CD4-positive, alpha-beta T cell treated with Interleukin-17A for 1 hour (primary cell): Measurements from ENCODE around the gene LRRC36.
A peak's percentile ranks its signal among the peaks of the same experiment; 100 is the strongest.

ENCODE experiments used
- DNase-seq: peaks from one replicate; pipeline ENCODE4 v3.0.0-alpha.2; 2020

LRRC36 gene

DNA sequence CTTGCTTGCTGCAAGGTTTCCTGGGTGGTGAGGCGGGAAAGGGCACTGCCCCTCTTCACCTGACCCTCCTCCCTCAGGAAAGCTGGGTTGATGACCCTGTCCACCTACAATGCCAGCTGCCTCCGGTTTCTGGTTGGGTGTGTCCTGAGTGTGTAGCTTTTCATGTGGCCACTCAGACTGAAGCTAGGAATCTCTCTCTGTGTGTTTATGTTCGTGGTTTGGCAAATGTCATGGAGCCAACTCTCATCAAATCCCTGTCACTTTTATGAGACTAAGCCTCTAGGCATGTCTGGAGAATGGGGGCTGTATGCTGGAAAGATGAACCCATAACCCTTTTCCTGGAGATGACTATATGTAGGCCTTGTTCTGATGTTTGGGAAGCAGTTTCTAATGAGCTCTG, 30.2 kb upstream of the LRRC36 start:
- no peak for DNase-seq

DNA sequence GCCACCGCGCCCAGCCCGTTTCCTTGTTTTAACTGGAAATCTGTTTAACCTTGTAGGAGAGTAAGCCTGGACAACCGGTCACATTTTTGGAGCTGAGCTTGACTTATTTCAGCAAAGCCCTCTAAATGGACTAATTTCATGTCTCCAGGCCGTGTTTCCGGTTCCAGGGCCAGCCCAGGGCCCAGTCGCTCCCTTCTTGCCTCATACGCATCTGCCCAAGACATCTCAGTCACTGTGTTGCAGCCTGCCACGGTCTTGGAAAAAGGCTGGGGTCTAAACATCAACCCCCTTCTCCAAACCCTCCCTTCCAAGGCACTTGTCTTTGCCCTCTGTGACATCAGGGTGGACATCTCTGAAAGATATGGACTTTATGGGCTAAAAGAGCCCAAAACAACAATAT, 28.3 kb upstream of the LRRC36 start:
- no peak for DNase-seq

DNA sequence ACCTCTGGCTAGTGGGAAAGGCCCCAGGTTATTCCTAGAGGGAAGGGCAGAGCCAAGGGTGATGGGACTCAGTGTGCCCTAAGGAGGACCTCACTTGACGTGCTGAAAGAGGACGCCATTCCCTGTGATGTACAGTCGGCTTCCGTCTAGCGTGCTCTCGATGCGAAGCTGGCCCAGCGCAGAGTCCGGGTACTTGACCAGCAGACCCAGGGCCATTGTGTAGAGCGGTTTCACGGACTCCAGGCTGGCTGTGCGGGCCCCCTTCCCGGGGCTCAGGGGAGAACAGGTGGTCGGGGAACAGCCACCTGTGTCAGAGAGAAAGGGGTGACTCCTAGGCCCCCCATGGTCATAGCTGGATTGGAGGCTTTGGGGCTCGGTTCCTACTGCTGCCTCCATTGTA, 27.3 kb upstream of the LRRC36 start:
- no peak for DNase-seq

DNA sequence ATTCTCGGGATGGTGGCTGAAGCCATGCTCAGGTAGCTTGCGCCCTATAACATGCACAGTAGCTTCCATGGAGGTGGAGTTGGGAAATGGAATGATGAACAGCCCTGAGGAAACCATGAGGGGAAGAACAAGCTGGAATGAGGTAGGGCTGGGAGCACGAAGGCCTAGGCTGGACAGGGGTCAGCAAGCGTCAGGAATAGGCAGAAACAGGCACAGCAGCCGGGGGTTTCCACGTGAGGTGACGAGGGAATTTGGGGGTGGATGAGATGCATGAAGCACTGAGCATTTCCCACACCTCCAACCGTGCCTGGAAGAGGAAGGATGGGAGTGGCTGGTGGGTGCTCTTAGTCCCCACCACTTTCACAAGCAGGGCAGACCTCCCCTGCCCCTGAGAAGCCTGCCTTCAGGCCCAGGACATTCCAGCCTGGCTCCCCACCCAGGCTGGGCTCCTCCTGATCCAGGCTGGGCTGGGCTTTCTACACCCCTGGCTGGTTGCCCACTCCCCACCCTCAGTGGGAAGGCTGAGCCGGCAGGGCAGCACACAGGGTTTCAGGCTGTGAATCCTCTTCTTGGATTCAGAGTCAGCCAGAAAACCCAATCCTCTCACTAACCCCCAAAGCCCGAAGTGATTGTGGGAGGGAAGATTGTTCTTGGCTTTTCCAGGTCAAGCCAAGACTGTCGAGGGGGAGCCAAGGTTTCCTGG, 25.4 kb upstream of the LRRC36 start:
- DNase-seq = no peak

DNA sequence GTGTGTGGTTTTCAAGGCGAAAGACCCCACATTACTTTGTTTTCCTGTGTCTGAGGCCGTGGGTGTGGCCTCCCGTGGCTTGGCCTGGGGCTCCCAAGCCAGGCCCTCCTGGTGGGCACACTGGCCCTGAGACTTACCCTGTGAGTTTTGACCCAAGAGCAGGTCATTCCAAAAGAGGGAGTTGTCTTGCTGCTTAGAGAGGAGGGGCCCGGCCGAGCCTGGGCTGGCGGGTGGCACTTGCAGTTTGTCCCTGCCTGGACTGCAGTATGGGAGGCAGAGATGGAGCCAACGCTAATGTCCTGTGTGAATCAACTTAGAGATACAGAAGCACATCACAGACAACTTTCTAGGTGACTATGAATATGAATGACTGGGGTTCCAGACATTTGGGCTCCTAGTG, 24.5 kb upstream of the LRRC36 start:
- DNase-seq = no peak

DNA sequence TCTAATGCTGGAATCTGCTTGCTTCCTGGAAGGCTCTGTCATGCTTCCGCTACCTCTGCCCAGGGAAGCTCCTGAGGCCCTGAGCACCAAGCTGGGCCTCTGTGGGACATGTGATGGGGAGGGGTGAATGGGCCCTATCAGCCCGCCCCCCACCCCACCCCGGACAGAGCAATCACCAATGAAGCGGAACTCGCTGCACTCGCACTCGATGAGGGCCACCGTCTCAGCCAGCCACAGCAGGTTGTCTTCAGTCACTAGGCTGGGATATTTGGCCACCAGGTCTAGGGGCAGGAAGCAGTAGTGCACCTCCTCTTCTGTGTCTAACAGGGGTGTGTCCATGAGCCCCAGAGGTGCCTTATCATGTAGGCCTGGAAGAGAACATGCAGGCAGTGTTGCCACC, 23.6 kb upstream of the LRRC36 start:
- no peak for DNase-seq

DNA sequence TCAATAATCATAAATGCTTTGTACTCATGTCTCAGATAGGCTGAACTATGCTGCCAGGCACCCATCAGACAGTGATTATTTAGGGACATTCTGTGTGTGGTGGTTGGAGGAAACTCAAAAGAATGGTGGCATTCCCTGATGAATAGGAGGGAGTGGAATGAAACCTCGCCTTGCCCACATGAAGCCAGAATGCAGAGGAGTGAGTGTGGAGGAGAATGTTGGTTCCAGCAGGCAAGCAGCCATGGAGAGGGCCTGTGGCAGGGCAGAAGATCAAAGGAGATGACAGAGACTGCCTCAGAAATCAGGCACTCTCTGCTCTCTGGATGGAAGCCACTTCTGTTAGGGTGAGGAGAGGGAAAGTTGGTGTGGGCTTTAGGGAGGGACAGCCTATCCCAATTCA, 22.6 kb upstream of the LRRC36 start:
- DNase-seq = no peak

DNA sequence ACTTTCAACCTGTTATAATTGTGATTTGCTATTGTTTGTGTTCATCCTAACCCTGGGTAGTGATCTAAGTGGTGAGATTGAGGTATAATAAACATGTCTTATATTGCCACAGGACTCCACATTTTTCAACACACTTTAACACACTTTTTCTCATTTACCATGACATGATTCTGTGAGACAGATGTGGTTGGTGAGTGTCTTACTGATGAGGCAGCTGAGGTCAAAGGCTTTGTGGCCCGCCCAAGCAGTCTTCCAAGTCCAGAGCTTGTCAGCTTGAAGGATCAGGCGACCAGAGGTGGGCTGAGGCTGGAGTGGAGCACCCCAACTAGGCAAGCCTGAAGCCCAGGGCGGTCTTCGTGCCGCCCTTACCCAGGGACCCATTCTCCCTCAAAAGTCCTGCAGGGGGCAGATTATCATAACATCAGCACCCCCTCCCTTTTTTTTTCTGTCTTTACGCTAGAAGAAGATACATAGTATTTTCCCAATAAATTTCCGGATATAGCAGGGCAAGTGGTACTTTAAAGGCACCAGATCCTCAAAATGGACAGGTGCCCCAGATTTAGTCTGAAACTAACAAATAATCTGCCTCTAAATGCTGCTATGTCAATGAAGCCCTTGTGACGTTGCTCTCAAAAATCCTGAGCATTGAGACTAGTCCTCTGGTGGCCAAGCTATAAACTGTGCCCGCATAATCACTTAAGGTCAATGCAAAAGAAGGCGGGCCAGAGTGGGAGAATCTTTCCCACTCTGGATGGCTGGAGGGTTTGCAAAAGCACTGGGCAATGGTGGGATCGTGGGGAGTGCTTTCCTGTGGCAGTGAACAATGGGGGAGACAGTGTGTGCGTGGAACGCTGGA, 21.2 kb upstream of the LRRC36 start:
- DNase-seq = no peak

DNA sequence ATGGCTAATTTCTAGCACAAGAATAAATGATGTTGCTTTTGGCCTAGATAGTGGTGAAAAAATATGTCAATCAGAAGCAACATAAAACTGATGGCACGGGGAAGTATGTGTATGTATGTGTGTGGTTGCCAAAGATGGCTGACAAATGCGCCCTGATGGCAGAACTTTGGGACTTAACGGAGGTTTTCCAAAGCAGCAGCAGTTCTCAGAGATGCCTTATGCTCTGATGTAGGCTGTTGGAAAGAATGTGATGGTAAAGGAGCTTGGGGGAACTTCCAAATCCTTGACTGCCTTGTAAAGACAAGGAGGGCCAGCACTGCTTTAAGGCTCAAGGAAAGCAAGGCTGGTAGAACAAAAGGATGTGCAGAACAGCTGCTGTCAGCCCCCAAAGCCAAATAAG, 16.1 kb upstream of the LRRC36 start:
- DNase-seq = no peak

DNA sequence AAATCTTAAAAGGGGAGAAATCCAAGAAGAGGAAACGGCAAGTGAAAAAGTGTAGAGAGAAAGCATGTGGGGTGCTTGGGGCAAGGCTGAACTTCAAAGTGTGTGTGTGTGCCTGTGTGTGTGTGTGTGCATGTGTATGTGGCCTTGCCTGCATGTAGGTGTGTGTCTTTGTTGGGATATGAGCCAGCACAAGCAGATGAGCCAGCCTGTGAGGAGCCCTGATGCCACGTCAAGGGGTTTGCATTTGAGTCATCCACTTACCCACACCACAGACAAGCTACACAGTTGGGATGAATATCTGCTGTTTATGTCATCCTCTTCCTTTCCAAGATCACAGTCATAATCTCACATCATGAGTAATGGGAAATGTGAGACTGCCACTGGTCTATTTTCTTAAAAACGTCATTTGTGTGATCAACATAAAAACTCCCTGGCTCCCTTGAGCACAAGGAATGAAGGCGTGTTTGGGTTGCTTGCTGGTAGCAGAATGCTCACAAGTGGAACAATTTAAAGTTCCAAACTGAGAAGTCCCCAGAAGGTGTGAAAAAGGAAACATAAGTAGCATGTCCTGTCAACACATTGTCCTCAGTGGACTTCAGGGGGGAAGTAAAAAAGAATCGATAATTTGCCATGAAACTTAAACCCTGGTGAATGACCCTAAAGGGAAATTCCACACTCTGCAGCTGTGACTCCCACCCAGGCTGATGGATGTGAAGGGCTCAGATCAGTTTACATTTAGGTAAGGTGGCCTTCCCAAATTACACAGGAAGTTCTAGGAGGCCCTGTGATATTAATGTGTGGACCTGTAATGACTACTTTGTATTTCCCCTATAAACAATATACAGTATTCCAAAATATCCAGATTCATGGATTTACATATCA, 14.8 kb upstream of the LRRC36 start:
- DNase-seq = no peak

DNA sequence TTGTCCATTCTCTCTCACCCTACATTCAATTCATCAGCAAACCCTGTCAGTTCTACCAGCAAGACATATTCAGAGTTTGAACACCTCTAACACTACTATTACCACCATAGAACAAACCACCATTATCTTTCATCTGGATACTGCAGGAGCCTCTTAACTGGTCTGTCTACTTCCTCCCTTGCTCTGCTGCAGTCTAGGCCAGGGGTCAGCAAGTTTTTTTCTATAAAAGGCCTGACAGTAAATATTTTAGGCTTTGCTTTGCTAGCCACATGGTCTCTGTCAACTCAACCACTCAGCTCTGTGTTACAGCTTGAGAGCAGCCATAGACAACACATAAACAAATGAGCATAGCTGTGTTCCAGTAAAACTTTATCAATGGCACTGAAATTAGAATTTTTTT, 13.9 kb upstream of the LRRC36 start:
- no peak for DNase-seq

DNA sequence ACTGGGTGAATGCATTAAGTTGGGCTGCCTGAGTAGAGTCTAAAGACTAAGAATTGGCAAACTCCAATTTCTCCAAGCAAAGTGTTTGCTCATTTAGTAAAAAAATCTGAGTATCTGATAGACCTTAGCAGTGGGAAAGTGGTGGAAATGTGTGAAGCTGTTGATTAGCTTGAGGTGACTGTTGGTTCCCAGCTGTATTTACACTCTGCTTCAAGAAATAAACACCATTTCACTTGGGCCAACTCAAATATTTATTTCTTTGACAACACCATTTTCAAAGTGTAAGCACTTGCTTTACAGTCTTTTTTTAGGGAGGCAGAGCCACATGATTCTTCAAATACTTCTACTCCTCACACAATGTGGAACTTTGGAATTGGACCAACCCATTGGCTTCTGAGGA, 8.8 kb upstream of the LRRC36 start:
- no peak for DNase-seq

DNA sequence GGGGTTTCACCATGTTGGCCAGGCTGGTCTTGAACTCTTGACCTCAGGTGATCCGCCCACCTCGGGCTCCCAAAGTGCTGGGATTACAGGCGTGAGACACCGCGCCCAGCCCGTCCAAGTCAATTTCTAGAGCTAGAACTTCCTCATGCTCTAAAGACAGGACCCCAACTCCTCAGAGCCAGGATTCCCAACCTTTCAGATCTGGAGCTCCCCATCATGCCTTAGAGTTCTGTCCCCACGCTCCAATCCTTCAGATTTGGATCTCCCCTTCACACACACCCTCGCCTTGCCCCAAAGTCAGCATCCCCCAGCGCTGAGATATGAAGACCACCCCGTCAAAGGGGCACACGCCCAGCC, 522 bp upstream of the LRRC36 start:
- no peak for DNase-seq

DNA sequence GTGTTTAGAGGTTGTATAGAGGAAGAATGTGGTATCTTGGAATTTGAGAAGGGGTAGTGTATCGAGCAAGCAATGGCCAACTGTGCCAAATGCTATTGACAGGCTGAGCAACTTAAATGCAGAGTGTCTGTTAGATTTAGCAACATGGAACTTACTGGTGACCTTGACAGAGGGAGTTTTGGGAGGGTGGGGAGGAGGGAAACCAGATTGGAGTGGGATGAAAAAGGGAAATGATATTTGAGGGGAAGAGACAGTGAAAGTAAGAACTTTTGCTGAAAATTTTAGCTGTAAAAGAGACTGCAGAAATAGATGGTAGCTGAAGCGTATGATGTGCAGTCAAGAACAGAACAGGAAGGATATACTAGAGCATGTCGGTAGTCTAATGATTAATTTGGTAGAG, 1.1 kb downstream of the LRRC36 start:
- no peak for DNase-seq

DNA sequence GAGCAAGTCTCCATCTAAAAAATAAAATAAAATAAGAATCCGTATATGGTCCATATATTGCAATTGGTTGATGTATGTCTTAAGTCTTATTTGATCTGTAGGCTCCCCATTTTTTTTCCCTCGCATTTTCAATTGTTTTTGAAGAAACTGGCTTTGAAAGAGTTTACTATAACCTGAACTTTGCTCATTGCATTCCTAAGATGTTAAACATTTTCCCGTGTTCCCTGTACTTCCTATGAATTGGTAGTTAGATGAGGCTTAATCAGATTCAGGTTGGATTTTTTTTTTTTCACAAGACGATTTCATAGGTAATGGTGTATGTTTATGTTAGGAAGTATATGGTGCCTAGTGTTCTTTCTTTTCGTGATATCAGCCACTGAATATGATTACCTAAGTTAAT, 3.3 kb downstream of the LRRC36 start:
- DNase-seq = no peak

DNA sequence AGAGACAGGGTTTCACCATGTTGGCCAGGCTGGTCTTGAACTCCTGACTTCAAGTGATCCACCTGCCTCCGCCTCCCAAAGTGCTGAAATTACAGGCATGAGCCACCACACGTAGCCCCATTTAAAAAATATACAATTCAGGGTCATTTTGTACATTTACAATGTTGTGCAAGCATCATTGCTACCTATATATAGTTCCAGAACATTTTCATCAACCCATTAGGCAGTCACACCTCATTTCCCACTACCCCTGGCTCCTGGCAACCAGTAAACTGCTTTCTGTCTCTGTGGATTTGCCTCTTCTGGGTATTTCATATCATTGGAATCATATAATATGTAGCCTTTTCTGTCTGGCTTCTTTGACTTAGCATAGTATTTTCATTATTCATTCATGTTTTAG, 6.7 kb downstream of the LRRC36 start:
- no peak for DNase-seq

DNA sequence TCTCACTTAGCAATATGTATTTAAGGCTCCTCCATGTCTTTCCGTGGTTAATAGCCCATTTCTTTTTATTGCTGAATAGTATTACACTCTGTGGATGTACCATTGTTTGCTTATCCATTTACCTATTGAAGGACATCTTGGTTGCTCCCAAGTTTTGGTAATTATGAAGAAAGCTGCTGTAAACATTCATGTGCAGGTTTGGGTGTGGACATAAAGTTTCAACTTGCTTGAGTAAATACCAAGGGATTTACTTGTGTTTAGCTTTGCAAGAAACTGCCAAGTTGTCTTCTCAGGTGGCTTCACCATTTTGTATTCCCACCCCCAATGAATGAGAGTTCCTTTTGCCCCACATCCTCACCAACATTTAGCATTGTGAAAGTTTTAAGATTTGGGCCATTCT, 9.5 kb downstream of the LRRC36 start:
- DNase-seq = no peak

DNA sequence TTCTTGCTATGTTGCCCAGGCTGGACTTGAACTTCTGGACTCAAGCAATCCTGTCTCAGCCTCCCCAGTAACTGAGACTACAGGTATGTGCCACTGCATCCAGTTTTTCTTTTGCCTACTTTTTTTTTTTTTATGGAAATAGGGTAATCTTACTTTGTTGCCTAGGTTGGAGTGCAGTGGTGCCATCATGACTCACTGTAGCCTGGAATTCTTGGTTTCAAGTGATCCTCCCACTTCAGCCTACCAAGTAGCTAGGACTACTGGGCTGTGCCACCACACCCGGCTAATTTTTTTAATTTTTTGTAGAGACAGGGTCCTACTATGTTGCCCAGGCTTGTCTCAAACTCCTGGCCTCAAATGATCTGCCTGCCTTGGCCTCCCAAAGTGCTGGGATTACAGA, 10.0 kb downstream of the LRRC36 start:
- DNase-seq = no peak

DNA sequence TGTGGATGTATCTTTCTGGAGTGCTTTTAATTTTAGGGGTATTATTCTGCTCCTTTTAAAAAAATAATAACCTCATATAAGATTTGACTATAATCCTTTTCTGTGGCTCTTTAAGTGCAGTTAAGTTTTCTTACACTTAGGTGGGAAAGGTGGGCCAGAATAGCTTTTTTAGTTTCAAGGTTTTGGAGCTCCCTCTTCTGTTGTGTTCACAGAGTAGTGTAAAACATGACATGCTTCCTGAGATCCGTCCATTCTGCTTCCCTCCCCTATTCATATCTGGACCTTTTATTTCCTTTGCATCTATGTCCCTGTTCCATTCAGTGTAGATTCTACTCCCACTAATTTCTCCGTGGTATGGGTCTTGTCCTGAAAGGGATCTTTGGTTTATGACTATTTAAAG, 12.8 kb downstream of the LRRC36 start:
- peak; percentile 19 for DNase-seq

DNA sequence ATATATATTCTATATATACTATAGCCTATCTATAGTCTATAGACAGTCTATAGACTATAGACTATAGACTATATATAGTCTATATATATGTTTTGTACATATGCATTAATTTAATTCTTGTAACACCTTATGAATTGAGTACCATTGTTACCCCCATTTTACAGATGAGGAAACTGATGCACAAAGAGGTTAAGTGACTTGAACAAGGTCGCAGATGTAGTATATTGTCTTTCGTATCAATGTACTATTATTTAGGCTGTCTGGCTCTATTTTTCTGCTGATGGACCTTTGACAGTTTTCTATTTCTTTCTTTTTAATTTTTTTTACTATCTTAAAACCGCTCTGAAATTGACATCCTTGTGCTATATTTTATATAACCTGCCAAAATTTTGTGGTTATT, 14.6 kb downstream of the LRRC36 start:
- DNase-seq = no peak

DNA sequence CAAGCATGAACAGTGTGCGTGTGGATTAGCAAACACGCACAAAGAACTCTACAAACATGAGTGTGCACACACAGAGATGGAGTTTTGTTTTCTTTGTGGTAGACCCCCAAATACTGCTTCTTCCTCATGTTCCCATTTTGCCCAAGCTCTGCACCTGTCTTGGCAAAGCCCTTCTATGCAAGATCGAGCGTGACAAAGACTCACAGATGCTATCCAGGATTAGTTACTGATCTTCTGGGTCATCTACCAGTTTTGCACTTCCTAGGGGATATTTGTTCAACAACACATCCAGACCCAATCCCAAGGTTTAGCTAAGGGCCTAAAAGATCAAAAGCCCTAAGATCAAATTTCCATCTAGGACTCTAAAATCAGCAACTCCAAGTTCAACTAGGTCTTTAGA, 16.0 kb downstream of the LRRC36 start:
- DNase-seq = no peak

DNA sequence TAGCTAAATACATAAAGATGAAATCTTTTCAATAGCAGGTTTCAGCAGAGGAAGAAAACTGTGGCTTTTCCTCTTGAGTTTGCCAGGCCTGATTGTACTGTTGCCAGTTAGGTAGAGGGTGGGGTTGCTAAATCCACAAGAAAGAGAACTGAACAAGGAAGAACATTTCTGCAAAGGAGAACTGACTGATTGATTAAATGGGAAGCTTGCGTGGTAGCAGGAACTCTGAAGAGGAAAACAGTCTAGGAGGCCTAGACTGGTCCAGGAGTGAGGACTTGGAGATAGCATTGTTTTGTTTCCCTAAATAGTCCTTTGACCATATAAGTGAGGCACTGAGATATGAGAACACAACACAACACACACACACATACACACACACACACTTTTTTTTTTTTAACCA, 18.8 kb downstream of the LRRC36 start:
- no peak for DNase-seq

DNA sequence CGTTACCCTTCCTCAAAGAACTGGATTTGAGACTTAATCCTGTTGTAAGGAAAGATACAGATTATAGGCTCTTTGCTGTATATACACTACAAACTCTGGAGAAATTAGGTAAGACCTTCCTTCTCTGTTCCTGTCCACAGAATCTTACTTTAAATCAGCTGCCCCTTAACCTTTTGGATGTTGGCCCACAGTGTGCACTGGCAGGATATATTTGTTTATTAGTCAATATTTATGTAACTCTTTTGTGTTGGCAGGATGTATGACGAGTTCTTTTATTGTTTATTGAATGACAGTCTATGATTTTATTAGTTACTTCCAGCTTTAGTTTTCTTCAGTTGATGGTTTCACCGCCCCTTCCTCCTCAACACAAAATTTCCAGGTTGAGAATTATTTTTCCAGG, 19.7 kb downstream of the LRRC36 start:
- no peak for DNase-seq

DNA sequence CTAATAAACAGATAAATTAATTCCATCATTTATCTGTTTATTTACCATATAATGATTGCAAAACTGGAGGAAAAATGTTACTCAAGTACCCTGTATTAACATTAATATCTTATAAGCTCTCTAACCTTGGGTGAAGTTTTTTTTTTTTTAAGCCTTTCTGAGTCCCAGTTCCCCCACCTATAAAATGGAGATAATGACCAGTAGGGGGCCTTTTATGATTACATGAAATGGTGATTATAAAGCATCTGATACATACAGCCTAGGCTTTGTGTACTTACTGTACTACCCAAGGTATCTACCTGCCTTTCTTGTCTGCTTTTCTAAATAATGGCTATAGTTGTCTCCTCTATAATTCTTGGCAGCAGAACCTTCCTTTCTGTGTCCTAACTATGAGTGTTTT, 22.6 kb downstream of the LRRC36 start:
- peak; percentile 51 for DNase-seq
